ENCODE measurements around the gene AMOTL2.

Gene AMOTL2

GRCh38 chr3:134366221-134366927 lies 7.9 kb downstream of the AMOTL2 start:
- H3K4me3 ChIP-seq (replicated peaks; ENCODE audit: insufficient read depth, low read length) = no peak overlapping the region
- H3K27me3 ChIP-seq (ENCODE audit: insufficient read depth, poor library complexity, severe bottlenecking) = peaks cover 19% of the 10 kb centered on the region
- no peak overlapping the region for H3K27ac ChIP-seq (replicated peaks)
- TF ChIP-seq, protein P1, sequence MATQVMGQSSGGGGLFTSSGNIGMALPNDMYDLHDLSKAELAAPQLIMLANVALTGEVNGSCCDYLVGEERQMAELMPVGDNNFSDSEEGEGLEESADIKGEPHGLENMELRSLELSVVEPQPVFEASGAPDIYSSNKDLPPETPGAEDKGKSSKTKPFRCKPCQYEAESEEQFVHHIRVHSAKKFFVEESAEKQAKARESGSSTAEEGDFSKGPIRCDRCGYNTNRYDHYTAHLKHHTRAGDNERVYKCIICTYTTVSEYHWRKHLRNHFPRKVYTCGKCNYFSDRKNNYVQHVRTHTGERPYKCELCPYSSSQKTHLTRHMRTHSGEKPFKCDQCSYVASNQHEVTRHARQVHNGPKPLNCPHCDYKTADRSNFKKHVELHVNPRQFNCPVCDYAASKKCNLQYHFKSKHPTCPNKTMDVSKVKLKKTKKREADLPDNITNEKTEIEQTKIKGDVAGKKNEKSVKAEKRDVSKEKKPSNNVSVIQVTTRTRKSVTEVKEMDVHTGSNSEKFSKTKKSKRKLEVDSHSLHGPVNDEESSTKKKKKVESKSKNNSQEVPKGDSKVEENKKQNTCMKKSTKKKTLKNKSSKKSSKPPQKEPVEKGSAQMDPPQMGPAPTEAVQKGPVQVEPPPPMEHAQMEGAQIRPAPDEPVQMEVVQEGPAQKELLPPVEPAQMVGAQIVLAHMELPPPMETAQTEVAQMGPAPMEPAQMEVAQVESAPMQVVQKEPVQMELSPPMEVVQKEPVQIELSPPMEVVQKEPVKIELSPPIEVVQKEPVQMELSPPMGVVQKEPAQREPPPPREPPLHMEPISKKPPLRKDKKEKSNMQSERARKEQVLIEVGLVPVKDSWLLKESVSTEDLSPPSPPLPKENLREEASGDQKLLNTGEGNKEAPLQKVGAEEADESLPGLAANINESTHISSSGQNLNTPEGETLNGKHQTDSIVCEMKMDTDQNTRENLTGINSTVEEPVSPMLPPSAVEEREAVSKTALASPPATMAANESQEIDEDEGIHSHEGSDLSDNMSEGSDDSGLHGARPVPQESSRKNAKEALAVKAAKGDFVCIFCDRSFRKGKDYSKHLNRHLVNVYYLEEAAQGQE (IDR thresholded peaks at IDR 0.05; ENCODE audit: insufficient replicate concordance, low read depth) = no peak
- TF ChIP-seq GABPA (IDR thresholded peaks at IDR 0.05; ENCODE audit: low read depth) (no peak), SPI1 (IDR thresholded peaks at IDR 0.05; ENCODE audit: borderline replicate concordance, low read depth) (no peak), POLR2AphosphoS5 (IDR thresholded peaks at IDR 0.05; ENCODE audit: low read depth) (no peak)
- TF ChIP-seq, protein P2, sequence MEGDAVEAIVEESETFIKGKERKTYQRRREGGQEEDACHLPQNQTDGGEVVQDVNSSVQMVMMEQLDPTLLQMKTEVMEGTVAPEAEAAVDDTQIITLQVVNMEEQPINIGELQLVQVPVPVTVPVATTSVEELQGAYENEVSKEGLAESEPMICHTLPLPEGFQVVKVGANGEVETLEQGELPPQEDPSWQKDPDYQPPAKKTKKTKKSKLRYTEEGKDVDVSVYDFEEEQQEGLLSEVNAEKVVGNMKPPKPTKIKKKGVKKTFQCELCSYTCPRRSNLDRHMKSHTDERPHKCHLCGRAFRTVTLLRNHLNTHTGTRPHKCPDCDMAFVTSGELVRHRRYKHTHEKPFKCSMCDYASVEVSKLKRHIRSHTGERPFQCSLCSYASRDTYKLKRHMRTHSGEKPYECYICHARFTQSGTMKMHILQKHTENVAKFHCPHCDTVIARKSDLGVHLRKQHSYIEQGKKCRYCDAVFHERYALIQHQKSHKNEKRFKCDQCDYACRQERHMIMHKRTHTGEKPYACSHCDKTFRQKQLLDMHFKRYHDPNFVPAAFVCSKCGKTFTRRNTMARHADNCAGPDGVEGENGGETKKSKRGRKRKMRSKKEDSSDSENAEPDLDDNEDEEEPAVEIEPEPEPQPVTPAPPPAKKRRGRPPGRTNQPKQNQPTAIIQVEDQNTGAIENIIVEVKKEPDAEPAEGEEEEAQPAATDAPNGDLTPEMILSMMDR (IDR thresholded peaks at IDR 0.05; ENCODE audit: insufficient read depth, low read length) = no peak
- no peak for DNase-seq (ENCODE audit: low read depth in 1 of 2, low spot score in 1 of 2)

DNA sequence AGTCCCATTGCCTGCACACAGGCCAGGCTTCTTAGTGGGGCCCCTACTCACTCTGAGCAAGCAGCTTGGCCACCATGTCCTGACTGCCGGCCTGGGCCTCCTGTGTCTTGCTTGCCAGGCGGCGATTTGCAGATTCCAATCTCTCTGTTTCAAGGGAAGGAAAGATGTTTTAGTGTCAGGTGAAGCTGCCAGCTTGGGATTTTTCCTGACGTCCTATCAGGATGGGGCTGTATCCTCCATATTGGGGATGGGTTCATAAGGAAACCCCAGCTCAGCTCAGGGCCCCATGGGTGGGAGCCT lies 8.5 kb downstream of the AMOTL2 start:
- Histone ChIP-seq H3K27ac (replicated peaks) (no peak overlapping the region), H3K27me3 (ENCODE audit: insufficient read depth, poor library complexity, severe bottlenecking) (peaks cover 19% of the 10 kb centered on the region)

GRCh38 chr3:134364936-134365765 lies 9.1 kb downstream of the AMOTL2 start:
- H3K4me3 ChIP-seq (replicated peaks; ENCODE audit: insufficient read depth, low read length) = no peak overlapping the region
- H3K27me3 ChIP-seq (ENCODE audit: insufficient read depth, poor library complexity, severe bottlenecking) = peaks cover 19% of the 10 kb centered on the region
- DNase-seq (ENCODE audit: low read depth in 1 of 2, low spot score in 1 of 2) = no peak
- TF ChIP-seq, protein P1 (IDR thresholded peaks at IDR 0.05; ENCODE audit: insufficient replicate concordance, low read depth) = no peak
- no peak for TF ChIP-seq SPI1 (IDR thresholded peaks at IDR 0.05; ENCODE audit: borderline replicate concordance, low read depth)
- TF ChIP-seq GABPA (IDR thresholded peaks at IDR 0.05; ENCODE audit: low read depth) = no peak
- TF ChIP-seq, protein P2 (IDR thresholded peaks at IDR 0.05; ENCODE audit: insufficient read depth, low read length) = no peak
- TF ChIP-seq POLR2AphosphoS5 (IDR thresholded peaks at IDR 0.05; ENCODE audit: low read depth) = no peak
- H3K27ac ChIP-seq (replicated peaks) = no peak overlapping the region

More for the DNA sequence above, 8.5 kb downstream of the AMOTL2 start:
- no peak for TF ChIP-seq GABPA (IDR thresholded peaks at IDR 0.05; ENCODE audit: low read depth)
- TF ChIP-seq, protein P2 (IDR thresholded peaks at IDR 0.05; ENCODE audit: insufficient read depth, low read length) = no peak
- no peak for TF ChIP-seq SPI1 (IDR thresholded peaks at IDR 0.05; ENCODE audit: borderline replicate concordance, low read depth)
- TF ChIP-seq POLR2AphosphoS5 (IDR thresholded peaks at IDR 0.05; ENCODE audit: low read depth) = no peak
- TF ChIP-seq, protein P1 (IDR thresholded peaks at IDR 0.05; ENCODE audit: insufficient replicate concordance, low read depth) = no peak
- DNase-seq (ENCODE audit: low read depth in 1 of 2, low spot score in 1 of 2) = no peak
- H3K4me3 ChIP-seq (replicated peaks; ENCODE audit: insufficient read depth, low read length) = no peak overlapping the region

Measured in HL-60 (cell line).